Measurements from ENCODE around the gene LBX2. TPM values are rescaled to one million over a fixed set of nuclear protein-coding genes. Genes with fewer than 3 reads are reported as not detected.
A peak's percentile ranks its signal among the peaks of the same experiment; 100 is the strongest.

The LBX2 gene
- total and polyA plus RNA-seq, 9 of the 15 experiments (the other 6 are each of a cell fraction or from before 2014, with no cell fraction given), result 0.39 to 6.2 (median 1.8) TPM; not detected in 1

GRCh38 chr2:74482801-74483674, 16.4 kb downstream of the LBX2 start, which contains the start of the genes CCDC142 and TTC31 (continued):
- TF ChIP-seq RBM25 (IDR thresholded peaks at IDR 0.05; ENCODE audit: low read depth, low read length, severe bottlenecking), result no peak
- no peak for TF ChIP-seq RAD51 (IDR thresholded peaks at IDR 0.05; ENCODE audit: borderline replicate concordance, low read depth)
- TF ChIP-seq GTF2A2 (tag; IDR thresholded peaks at IDR 0.05), result no peak
- peak; percentile 61 for TF ChIP-seq RB1 (IDR thresholded peaks at IDR 0.05; ENCODE audit: low read depth)
- peak; percentile 68 for TF ChIP-seq PML (IDR thresholded peaks at IDR 0.05; ENCODE audit: low read length)
- peak; percentile 82 for TF ChIP-seq TAF9B (IDR thresholded peaks at IDR 0.05; ENCODE audit: partially characterized antibody)
- TF ChIP-seq NR2C1 (IDR thresholded peaks at IDR 0.05), result peak; percentile 100
- TF ChIP-seq NR2C1 (tag; IDR thresholded peaks at IDR 0.05), result peak; percentile 100
- peak; percentile 81; the same call in 1 of the 2 replicates for TF ChIP-seq CTBP1 (IDR thresholded peaks at IDR 0.05; ENCODE audit: borderline replicate concordance)
- TF ChIP-seq, protein P1, sequence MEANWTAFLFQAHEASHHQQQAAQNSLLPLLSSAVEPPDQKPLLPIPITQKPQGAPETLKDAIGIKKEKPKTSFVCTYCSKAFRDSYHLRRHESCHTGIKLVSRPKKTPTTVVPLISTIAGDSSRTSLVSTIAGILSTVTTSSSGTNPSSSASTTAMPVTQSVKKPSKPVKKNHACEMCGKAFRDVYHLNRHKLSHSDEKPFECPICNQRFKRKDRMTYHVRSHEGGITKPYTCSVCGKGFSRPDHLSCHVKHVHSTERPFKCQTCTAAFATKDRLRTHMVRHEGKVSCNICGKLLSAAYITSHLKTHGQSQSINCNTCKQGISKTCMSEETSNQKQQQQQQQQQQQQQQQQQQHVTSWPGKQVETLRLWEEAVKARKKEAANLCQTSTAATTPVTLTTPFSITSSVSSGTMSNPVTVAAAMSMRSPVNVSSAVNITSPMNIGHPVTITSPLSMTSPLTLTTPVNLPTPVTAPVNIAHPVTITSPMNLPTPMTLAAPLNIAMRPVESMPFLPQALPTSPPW (CRISPR knock-in tag; IDR thresholded peaks at IDR 0.05), result peak; percentile 78
- TF ChIP-seq NFRKB (IDR thresholded peaks at IDR 0.05; ENCODE audit: low read depth), result peak; percentile 95
- TF ChIP-seq KAT8 (IDR thresholded peaks at IDR 0.05; ENCODE audit: low read depth), result no peak
- 0 out of 2 replicates have a peak, but pooled peaks have one; percentile 42 for TF ChIP-seq ZNF766 (CRISPR knock-in tag; conservative IDR thresholded peaks at IDR 0.05)
- no peak for TF ChIP-seq PYGO2 (tag; IDR thresholded peaks at IDR 0.05)
- TF ChIP-seq, protein P2, sequence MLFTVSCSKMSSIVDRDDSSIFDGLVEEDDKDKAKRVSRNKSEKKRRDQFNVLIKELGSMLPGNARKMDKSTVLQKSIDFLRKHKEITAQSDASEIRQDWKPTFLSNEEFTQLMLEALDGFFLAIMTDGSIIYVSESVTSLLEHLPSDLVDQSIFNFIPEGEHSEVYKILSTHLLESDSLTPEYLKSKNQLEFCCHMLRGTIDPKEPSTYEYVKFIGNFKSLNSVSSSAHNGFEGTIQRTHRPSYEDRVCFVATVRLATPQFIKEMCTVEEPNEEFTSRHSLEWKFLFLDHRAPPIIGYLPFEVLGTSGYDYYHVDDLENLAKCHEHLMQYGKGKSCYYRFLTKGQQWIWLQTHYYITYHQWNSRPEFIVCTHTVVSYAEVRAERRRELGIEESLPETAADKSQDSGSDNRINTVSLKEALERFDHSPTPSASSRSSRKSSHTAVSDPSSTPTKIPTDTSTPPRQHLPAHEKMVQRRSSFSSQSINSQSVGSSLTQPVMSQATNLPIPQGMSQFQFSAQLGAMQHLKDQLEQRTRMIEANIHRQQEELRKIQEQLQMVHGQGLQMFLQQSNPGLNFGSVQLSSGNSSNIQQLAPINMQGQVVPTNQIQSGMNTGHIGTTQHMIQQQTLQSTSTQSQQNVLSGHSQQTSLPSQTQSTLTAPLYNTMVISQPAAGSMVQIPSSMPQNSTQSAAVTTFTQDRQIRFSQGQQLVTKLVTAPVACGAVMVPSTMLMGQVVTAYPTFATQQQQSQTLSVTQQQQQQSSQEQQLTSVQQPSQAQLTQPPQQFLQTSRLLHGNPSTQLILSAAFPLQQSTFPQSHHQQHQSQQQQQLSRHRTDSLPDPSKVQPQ (CRISPR knock-in tag; IDR thresholded peaks at IDR 0.05; ENCODE audit: borderline replicate concordance), result no peak
- 0 out of 2 replicates have a peak, but pooled peaks have one; percentile 9 for TF ChIP-seq GATAD2A (IDR thresholded peaks at IDR 0.05)
- no peak for TF ChIP-seq ATF1 (CRISPR knock-in tag; IDR thresholded peaks at IDR 0.05)
- TF ChIP-seq ATF1 (tag; IDR thresholded peaks at IDR 0.05), result peak; percentile 82
- TF ChIP-seq ZBTB11 (CRISPR knock-in tag; IDR thresholded peaks at IDR 0.05), result peak in 2 of 3 experiments; percentile 7 to 96; a peak in 2 of 6 replicates
- TF ChIP-seq CREB3 (tag; conservative IDR thresholded peaks at IDR 0.05; ENCODE audit: low read depth), result no peak

Data from K562 (cell line).